GM13976 (cell line): Measurements from ENCODE around the gene ZNF543.

Experiments used
- DNase-seq: peaks from one replicate; pipeline ENCODE4 v3.0.0; 2012; ENCODE audit warnings: low spot score
- CTCF ChIP-seq: IDR thresholded peaks from 2 replicates; pipeline ENCODE4 v1.5.1; 2012; ENCODE audit warnings: borderline replicate concordance, mild to moderate bottlenecking; ENCODE audit not compliant: insufficient read depth; ENCODE audit errors: extremely low read depth, missing control alignments, control extremely low read depth
- in situ Hi-C: fragments of 300-500 bp; cut with MboI; formaldehyde crosslinking; loops from one replicate; pipeline ENCODE4 v1.12.0; 2022; ENCODE audit warnings: low sequenced_read_pairs, mixed read lengths, inconsistent platforms; ENCODE audit not compliant: unreplicated experiment

The ZNF543 gene

GRCh38 chr19:57348136-57348535 is 27.9 kb downstream of the ZNF543 start:
- no peak for DNase-seq
- TF ChIP-seq CTCF = no peak
- in situ Hi-C loops = no loop called here

GRCh38 chr19:57350877-57351805 is 30.9 kb downstream of the ZNF543 start, which contains the start of gene ZNF304:
TSS of gene ZNF304 (plus strand) at chr19:57351271. CDS start at chr19:57351665, 394 bp downstream.
- no peak for TF ChIP-seq CTCF
- in situ Hi-C loops = no loop called here
- DNase-seq = peak; percentile 93

GRCh38 chr19:57351867-57352266 is 31.6 kb downstream of the ZNF543 start:
- in situ Hi-C loops = no loop called here
- DNase-seq = peak; percentile 23
- no peak for TF ChIP-seq CTCF

GRCh38 chr19:57355916-57356315 is 35.6 kb downstream of the ZNF543 start:
- in situ Hi-C loops = no loop called here
- no peak for TF ChIP-seq CTCF
- no peak for DNase-seq

GRCh38 chr19:57357406-57357805 is 37.1 kb downstream of the ZNF543 start:
- DNase-seq = no peak
- TF ChIP-seq CTCF = no peak
- in situ Hi-C loops = no loop called here

GRCh38 chr19:57359300-57359699 is 39.0 kb downstream of the ZNF543 start:
- TF ChIP-seq CTCF = no peak
- no peak for DNase-seq
- in situ Hi-C loops = no loop called here
